Measurements from ENCODE around the gene MOSMO. TPM values are rescaled to one million over a fixed set of nuclear protein-coding genes. Genes with fewer than 3 reads are reported as not detected.
"Not testable (repeated sequence)": the region's sequence is repeated elsewhere in the genome, so short reads cannot be mapped to it uniquely, and the experiment has no call there.

The MOSMO gene
- total RNA-seq, 2 experiments from 2014 or later, result 8.7 to 9.3 TPM

GRCh38 chr16:22116095-22116700 is 108.3 kb downstream of the MOSMO start:
- ChIA-PET CTCF (no interaction called here), POLR2A (no interaction called here)

- ChIA-PET CTCF (no interaction called here), POLR2A (no interaction called here)
Measured at GRCh38 chr16:22117609-22118008, 109.7 kb downstream of the MOSMO start.

GRCh38 chr16:22120440-22120839 is 112.5 kb downstream of the MOSMO start:
- CTCF ChIA-PET, result no interaction called here
- POLR2A ChIA-PET, result interaction anchor here (0.6 kb wide), 1 partner anchor 22 kb away, joined by 3 read pairs; no protein-coding TSS in a partner anchor

- POLR2A ChIA-PET, result no interaction called here
- CTCF ChIA-PET, result interaction anchor here (0.9 kb wide), 1 partner anchor 20 kb away, joined by 3 read pairs; no protein-coding TSS in a partner anchor
Measured at GRCh38 chr16:22122239-22122638, 114.3 kb downstream of the MOSMO start.

- ChIA-PET POLR2A (no interaction called here), CTCF (no interaction called here)
Measured at GRCh38 chr16:22123146-22123545, 115.2 kb downstream of the MOSMO start.

GRCh38 chr16:22123759-22124490 is 116.0 kb downstream of the MOSMO start:
- POLR2A ChIA-PET, result no interaction called here
- CTCF ChIA-PET, result no interaction called here

- ChIA-PET CTCF (no interaction called here), POLR2A (no interaction called here)
Measured at GRCh38 chr16:22124583-22125284, 116.8 kb downstream of the MOSMO start.

GRCh38 chr16:22126037-22126558 is 118.2 kb downstream of the MOSMO start:
- ChIA-PET POLR2A (no interaction called here), CTCF (no interaction called here)

- CTCF ChIA-PET, POLR2A ChIA-PET: not testable (repeated sequence)
Measured at GRCh38 chr16:22128537-22128936, 120.6 kb downstream of the MOSMO start.

GRCh38 chr16:22130528-22130927 is 122.6 kb downstream of the MOSMO start:
- ChIA-PET POLR2A (no interaction called here), CTCF (no interaction called here)

- ChIA-PET POLR2A (interaction anchor here (0.7 kb wide), 1 partner anchor 22 kb away, joined by 4 read pairs; no protein-coding TSS in a partner anchor), CTCF (no interaction called here)
Measured at GRCh38 chr16:22132801-22133200, 124.9 kb downstream of the MOSMO start.

Other genes with a start within 250 kb of the MOSMO start
- 100 to 1,000 TPM; 128 to 137 TPM for gene NPIPB4, start 150.4 kb upstream of the MOSMO start, total RNA-seq
- 100 to 1,000 TPM; 213 to 237 TPM for gene UQCRC2, start 54.8 kb upstream of the MOSMO start, total RNA-seq
- gene PDZD9, start 7.0 kb upstream of the MOSMO start, total RNA-seq, result not detected
- under 1 TPM in 1 of 2 experiments, not detected in 1; 0.08 TPM for gene VWA3A, start 84.4 kb downstream of the MOSMO start, total RNA-seq
- gene SDR42E2, start 154.4 kb downstream of the MOSMO start, total RNA-seq, result not detected
- 10 to 100 TPM; 29.7 to 31.0 TPM for gene EEF2K, start 198.2 kb downstream of the MOSMO start, total RNA-seq

Measured in activated CD8-positive, alpha-beta memory T cell treated with anti-CD3 and anti-CD28 coated beads for 36 hours (primary cell).